ENCODE measurements around the gene GUCD1. TPM values are rescaled to one million over a fixed set of nuclear protein-coding genes. Genes with fewer than 3 reads are reported as not detected.
A peak's percentile ranks its signal among the peaks of the same experiment; 100 is the strongest.

The GUCD1 gene
- total and polyA plus RNA-seq, 2 of the 8 experiments (the other 6 are each of a cell fraction or from before 2014, with no cell fraction given) = 85.2 to 128 TPM

- Histone ChIP-seq H3K23me2 (ENCODE audit: low read depth, low read length) (no peaks in the 10 kb centered on the region), H3K18ac (ENCODE audit: extremely low read depth, low read length) (no peak overlapping the region), H3K23ac (ENCODE audit: insufficient read length) (no peak overlapping the region), H3K79me1 (ENCODE audit: low read depth, low read length) (no peaks in the 10 kb centered on the region), H3K27me3 (replicated peaks in 1 of 4; ENCODE audit: control insufficient read depth in 3 of 4, extremely low read depth in 1 of 4, insufficient read depth in 3 of 4, low read length in 3 of 4) (peaks cover 0 to 2% (median 0%) of the 10 kb centered on the region in 4 experiments; a peak in 1 of 7 replicates), H4K91ac (replicated peaks; ENCODE audit: insufficient read length, low read length) (no peak overlapping the region), H2AK5ac (ENCODE audit: low read depth, low read length) (no peak overlapping the region), H3K4me3 (ENCODE audit: extremely low read depth in 1 of 4, insufficient read depth in 2 of 4, low read depth in 3 of 4, low read length in 4 of 4) (no peak overlapping the region), H3K36me3 (ENCODE audit: control insufficient read depth in 2 of 4, insufficient read depth in 4 of 4, low read length in 3 of 4) (no peaks in the 10 kb centered on the region), H3K4ac (replicated peaks; ENCODE audit: insufficient read length, low read depth, low read length) (no peak overlapping the region), H3K9ac (replicated peaks in 1 of 4; ENCODE audit: extremely low read depth in 1 of 4, low read depth in 3 of 4, low read length in 3 of 4) (no peak overlapping the region), H2AFZ (ENCODE audit: low read length) (no peak overlapping the region), H3K79me2 (ENCODE audit: control insufficient read depth in 1 of 2, insufficient read depth in 2 of 2, low read length in 2 of 2) (no peaks in the 10 kb centered on the region), H3K27ac (ENCODE audit: low read depth, low read length) (no peak overlapping the region), H2BK5ac (ENCODE audit: low read depth, low read length) (no peak overlapping the region), H3K4me1 (replicated peaks in 1 of 4; ENCODE audit: control insufficient read depth in 3 of 4, insufficient read depth in 4 of 4, low read length in 3 of 4) (peaks cover 3 to 14% (median 9%) of the 10 kb centered on the region in 4 experiments; a peak in 5 of 7 replicates), H3K4me2 (ENCODE audit: insufficient read depth in 1 of 2, low read depth in 2 of 2, low read length in 2 of 2) (no peak overlapping the region), H2BK15ac (ENCODE audit: low read length) (peak overlapping the region; percentile 88; the same call in 1 of the 2 replicates), H4K8ac (ENCODE audit: extremely low read depth, insufficient read depth, low read length) (no peak overlapping the region), H3K56ac (replicated peaks; ENCODE audit: insufficient read length, low read depth, low read length) (no peak overlapping the region), H2BK12ac (ENCODE audit: low read depth, low read length) (no peak overlapping the region; the same call in 1 of the 2 replicates), H3K9me3 (ENCODE audit: insufficient read depth in 2 of 2, low read depth in 1 of 2, low read length in 1 of 2) (no peaks in the 10 kb centered on the region), H3K14ac (ENCODE audit: insufficient read length) (no peak overlapping the region), H4K20me1 (replicated peaks in 1 of 2; ENCODE audit: control insufficient read depth in 1 of 2, insufficient read depth in 2 of 2, low read length in 2 of 2) (no peaks in the 10 kb centered on the region), H4K5ac (ENCODE audit: insufficient read length, low read depth, low read length) (no peak overlapping the region), H2BK120ac (replicated peaks; ENCODE audit: low read depth, low read length) (no peak overlapping the region), H2BK20ac (ENCODE audit: low read length) (no peak overlapping the region)
- TF ChIP-seq KDM1A (IDR thresholded peaks at IDR 0.05; ENCODE audit: borderline replicate concordance, low read length) (no peak), USF2 (IDR thresholded peaks at IDR 0.05; ENCODE audit: low read length) (no peak)
- ChIA-PET CTCF (ENCODE audit: partially characterized antibody) (interaction anchor here (0.6 to 15.1 kb wide), 9 partner anchors 7 to 1436 kb away, joined by 3 to 201 read pairs (median 4); no protein-coding TSS in a partner anchor), POLR2A (ENCODE audit: partially characterized antibody) (no interaction called here)
- DNase-seq (ENCODE audit: low read depth in 1 of 2, low spot score in 2 of 2) (no peak), FAIRE-seq (no peak)
- WGBS, 2 experiments (ENCODE audit: extremely low coverage in 1 of 2, insufficient coverage in 1 of 2, insufficient read length in 1 of 2, insufficient replicate concordance in 2 of 2, low coverage in 1 of 2, low lambda C conversion rate in 2 of 2, missing lambda C conversion rate in 1 of 2) = 84% methylated on average over 3 of the region's 3 CpGs; no CpG with 5 or more reads in 1 of the 2 experiments
These were observed 49.8 kb downstream of the GUCD1 start for GRCh38 chr22:24504956-24505736.
